Measurements from ENCODE around the gene BAD.

GRCh38 chr11:64224891-64225607 lies 59.4 kb downstream of the BAD start:
- no peak for TF ChIP-seq SUZ12 (IDR thresholded peaks at IDR 0.05)
- TF ChIP-seq TARDBP (IDR thresholded peaks at IDR 0.05): no peak
- TF ChIP-seq LEF1 (IDR thresholded peaks at IDR 0.05; ENCODE audit: borderline replicate concordance): no peak
- no peak for TF ChIP-seq BHLHE40 (IDR thresholded peaks at IDR 0.05; ENCODE audit: borderline replicate concordance)
- TF ChIP-seq FOXM1 (IDR thresholded peaks at IDR 0.05; ENCODE audit: borderline replicate concordance): no peak
- TF ChIP-seq NFRKB (IDR thresholded peaks at IDR 0.05): no peak
- no peak for TF ChIP-seq FOXK2 (IDR thresholded peaks at IDR 0.05)
